ENCODE data around the gene GSE1.

GSE1 gene

GRCh38 chr16:85576944-85577343, 36.2 kb upstream of the GSE1 start:
- Histone ChIP-seq H3K4me1 (peaks cover 0 to 73% (median 35%) of the 10 kb centered on the region in 4 donors), H3K27ac (no peak overlapping the region), H3K4me3 (no peak overlapping the region), H3K27me3 (no peaks in the 10 kb centered on the region), H3K36me3 (no peaks in the 10 kb centered on the region), H3K9me3 (no peaks in the 10 kb centered on the region)
- TF ChIP-seq CTCF (IDR thresholded peaks at IDR 0.05) = no peak
- intact Hi-C loops (cut with DNase I; ENCODE audit: low total_unique reads) = no loop called here
- no peak for DNase-seq

GRCh38 chr16:85577899-85578598, 35.1 kb upstream of the GSE1 start:
- Histone ChIP-seq H3K4me1 (peaks cover 0 to 70% (median 29%) of the 10 kb centered on the region in 4 donors), H3K9me3 (no peaks in the 10 kb centered on the region)

GRCh38 chr16:85578599-85578948, 34.5 kb upstream of the GSE1 start:
- Histone ChIP-seq H3K27me3 (no peaks in the 10 kb centered on the region), H3K9me3 (no peaks in the 10 kb centered on the region), H3K4me1 (peaks cover 0 to 70% (median 25%) of the 10 kb centered on the region in 4 donors), H3K4me3 (no peak overlapping the region), H3K36me3 (no peaks in the 10 kb centered on the region), H3K27ac (no peak overlapping the region)
- intact Hi-C loops (cut with DNase I; ENCODE audit: low total_unique reads) = no loop called here
- no peak for TF ChIP-seq CTCF (IDR thresholded peaks at IDR 0.05)
- DNase-seq = no peak

More at GRCh38 chr16:85577899-85578598, 35.1 kb upstream of the GSE1 start:
- intact Hi-C loops (cut with DNase I; ENCODE audit: low total_unique reads) = no loop called here
- Histone ChIP-seq H3K27me3 (no peaks in the 10 kb centered on the region), H3K27ac (no peak overlapping the region), H3K36me3 (no peaks in the 10 kb centered on the region), H3K4me3 (no peak overlapping the region)
- no peak for TF ChIP-seq CTCF (IDR thresholded peaks at IDR 0.05)
- no peak for DNase-seq

GRCh38 chr16:85579191-85579590, 33.9 kb upstream of the GSE1 start:
- H3K27me3 ChIP-seq = no peaks in the 10 kb centered on the region
- no peak overlapping the region for H3K27ac ChIP-seq
- H3K4me1 ChIP-seq = peaks cover 0 to 67% (median 21%) of the 10 kb centered on the region in 4 donors
- no peak for DNase-seq
- intact Hi-C loops (cut with DNase I; ENCODE audit: low total_unique reads) = no loop called here
- H3K36me3 ChIP-seq = no peaks in the 10 kb centered on the region
- no peak for TF ChIP-seq CTCF (IDR thresholded peaks at IDR 0.05)
- H3K9me3 ChIP-seq = no peaks in the 10 kb centered on the region
- H3K4me3 ChIP-seq = no peak overlapping the region

- H3K9me3 ChIP-seq = no peaks in the 10 kb centered on the region
- H3K27me3 ChIP-seq = no peaks in the 10 kb centered on the region
- no peak overlapping the region for H3K27ac ChIP-seq
- no peak for DNase-seq
- H3K36me3 ChIP-seq = no peaks in the 10 kb centered on the region
- no peak overlapping the region for H3K4me3 ChIP-seq
- TF ChIP-seq CTCF (IDR thresholded peaks at IDR 0.05) = no peak
- peaks cover 0 to 58% (median 12%) of the 10 kb centered on the region in 4 donors for H3K4me1 ChIP-seq
- intact Hi-C loops (cut with DNase I; ENCODE audit: low total_unique reads) = no loop called here
These were observed 33.1 kb upstream of the GSE1 start for GRCh38 chr16:85579923-85580580.
